Activated T-cell treated with anti-CD3 and anti-CD28 coated beads for 24 hours (primary cell): ENCODE results near the gene TNIP3.

Source experiments
- DNase-seq: peaks from one replicate; pipeline ENCODE4 v3.0.0-alpha.2; 2020; ENCODE audit warnings: low read depth

TNIP3 gene

DNA sequence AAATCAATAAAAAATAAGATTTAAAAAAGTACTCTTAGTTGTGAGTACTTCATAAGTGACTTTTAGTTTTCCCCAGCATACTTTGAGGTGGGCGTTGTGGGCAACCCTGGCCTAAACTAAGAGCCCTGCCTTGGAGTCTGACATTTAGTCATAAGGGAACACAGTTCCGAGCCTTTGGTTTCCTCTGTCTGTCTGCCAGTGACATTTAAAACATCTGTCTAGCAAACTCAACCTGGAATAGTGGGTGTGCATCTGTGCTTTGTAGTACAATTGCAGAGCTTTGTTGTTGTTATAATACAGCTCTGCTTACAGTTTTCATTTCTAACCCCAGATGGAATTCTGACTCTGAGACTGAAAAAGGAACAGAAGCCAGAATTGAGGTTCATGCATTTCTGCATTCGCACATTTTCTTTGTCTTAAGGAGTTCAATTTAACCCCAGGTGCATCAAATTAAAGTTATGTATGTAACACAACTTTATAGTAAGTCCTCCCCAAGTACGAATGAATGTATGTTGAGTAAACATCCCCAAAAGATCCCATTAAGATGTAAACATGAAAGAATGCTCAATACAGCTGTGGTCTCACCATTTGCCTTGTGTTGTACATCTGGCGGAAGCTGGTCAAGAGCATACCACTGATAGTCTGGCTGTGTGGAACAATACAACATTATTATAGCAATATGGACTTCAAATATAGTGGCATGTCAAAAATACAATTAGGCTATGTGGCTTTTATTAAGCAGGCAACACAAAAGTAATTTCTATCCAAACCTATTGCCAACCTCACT is 25.9 kb downstream of the TNIP3 start:
- peak; percentile 35 for DNase-seq

DNA sequence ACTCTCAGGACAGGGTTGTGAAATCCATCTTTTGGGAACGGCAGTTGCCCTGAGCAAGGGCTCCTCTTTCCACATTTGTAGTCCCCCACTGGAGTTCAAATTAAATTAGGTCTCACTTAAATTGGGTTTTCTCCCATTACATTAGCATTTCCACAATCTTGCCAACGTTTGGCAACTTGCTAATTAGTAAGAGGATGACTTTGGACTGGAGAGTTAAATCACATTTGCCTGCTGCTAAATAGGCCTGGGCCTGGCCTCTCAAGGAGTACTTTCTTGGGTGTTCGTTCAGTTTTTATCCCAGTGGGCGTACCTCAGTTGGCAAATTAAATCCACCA is 33.8 kb downstream of the TNIP3 start:
- no peak for DNase-seq

DNA sequence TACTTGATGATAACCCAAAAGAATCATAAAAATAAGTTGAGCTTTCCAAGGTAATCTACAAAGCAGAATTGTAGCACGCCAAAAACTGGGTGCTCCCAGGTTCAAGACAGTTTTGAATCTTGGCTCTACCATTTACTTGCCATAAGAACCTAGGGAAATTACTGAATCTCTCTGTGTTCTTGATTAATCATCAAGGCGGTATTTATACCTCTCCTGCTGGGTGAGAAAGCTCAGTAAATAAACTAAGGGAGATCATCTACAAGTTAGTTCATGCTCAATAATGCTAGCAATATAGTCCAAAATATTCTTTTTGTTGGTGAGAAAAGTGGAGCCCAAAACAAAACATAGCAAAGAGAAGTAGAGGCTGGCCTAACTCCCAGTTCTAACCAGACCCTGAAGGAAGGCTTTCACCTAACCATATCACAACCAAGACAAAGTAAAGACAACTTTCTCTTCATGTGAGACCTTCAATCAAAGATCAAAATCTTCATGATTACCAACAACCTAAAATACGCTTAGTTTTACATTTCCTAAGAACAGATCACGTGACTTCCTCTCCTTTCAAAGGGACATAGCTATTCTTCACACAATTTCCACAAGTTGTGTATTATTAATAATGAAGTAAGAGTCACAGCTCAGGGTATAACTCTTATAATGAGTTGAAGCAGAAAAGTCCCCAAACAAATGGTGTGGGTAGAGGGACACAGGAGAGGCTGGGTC is 34.4 kb downstream of the TNIP3 start:
- DNase-seq = no peak

DNA sequence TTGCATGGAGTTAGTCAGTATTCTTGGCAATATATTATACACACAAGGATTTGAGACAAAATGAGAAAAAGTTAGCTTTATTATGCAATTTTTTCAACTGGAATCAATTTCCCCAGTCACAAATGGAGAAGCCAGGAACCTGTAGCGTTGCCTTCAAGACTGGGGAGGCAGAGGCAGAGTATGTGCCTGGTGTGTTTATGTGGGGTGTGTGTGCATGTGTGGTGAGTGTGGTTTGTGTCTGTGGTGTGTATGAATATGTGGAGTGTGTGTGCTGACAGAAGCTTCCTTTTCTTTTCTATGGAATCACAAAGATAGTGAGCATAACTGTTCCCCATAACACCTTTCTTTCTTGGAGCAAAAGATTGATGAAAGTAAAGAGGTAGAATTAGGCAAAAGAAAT is 37.0 kb downstream of the TNIP3 start:
- no peak for DNase-seq

DNA sequence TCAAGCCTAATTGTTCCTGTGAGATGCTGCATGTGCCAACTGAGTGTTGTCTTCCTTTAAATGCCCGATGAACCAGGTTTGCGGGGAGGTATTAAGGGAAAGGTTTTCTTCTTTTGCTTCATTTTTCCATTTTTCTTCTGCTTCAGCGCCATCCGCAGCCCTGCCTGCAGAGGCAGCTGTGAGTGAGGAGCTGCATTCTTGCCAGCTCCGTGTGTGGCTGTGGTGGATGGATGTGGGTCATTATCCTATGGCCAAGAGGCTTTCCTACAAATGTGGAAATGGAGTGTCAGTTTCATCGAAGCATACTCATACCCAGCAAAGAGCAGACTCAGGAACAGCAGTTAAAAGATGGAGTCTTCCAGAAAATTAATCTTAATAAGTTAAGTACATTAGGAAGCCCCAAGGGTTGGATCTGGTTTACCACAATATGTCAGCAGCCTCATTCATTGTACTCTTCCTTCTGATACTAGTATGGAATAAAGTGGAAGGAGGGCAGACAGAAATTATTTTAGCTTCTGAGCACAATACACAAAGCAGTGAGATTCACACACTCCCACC is 37.6 kb downstream of the TNIP3 start:
- DNase-seq = no peak

DNA sequence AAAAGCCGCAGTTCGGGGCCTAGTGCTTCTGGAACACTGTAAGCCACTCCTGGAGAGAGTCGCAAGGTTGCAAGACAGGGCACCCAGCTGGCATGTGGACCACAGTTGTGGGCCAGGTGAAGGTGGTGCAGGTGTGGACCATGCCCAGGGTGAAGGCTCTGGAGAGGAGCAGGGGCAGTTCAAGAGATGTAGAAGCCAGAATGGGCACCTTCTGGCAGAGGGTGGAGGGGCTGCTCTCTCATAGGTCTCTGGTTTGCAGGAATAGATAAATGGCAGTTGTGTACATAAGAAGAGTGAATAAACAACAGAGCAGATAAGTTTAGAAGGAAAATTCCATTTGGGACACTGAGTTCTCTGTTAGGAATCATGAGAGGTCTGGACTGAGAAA is 38.6 kb downstream of the TNIP3 start:
- DNase-seq = no peak

DNA sequence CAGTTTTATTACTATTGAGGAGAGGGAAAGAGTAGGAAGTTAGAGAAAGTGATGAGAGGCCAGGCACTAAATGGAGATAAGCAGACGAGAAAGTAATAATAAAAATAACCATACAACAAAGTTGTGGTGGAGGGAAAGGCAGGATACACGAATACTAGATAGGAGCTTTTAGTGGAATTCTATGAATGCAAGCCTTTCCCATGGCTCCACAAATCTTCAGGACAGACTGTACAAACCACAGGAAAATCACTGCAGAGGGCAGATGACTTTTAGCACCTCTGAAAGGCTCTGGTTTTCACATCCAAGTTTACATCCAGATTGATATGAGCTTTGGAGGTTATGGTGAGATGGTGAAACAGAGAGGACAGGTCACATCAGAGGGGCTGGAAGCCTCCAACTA is 41.5 kb downstream of the TNIP3 start:
- no peak for DNase-seq

DNA sequence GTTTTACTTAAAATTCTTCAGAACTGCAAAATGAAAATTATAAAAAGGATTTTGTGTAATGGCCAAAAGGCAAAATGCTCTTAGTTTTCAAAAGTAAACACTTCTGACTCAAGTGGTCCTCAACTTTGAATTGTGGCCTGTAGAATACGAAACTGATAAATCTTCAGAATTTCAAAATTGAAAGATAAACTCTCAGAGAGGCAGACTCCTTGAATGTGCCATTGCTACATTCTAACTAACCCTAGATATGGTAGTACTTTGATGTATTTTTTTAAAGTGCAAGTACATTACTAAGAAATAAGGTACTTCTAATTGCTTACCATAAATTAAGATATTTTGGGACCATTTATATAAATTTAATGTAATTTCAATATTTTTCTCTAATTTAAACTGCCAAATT is 44.4 kb downstream of the TNIP3 start:
- DNase-seq = no peak

DNA sequence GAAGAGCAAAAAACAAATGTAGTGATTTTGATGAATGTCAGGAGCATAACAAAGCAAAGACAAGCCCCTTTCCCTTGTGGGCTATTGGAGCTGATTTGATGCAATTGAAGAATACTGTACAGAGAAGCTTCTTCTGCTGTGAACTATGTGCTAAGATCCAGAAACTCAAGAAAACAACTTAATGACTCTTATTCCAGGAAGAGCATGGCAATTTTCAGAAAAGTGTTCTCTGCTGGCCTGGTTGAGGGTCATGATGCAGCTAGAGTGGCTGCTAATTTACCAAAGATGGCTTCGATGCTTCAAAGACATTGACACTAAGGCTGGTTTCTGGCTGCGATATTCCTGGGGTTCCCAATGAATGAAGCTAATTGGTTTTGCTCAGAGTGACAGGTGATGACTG is 45.8 kb downstream of the TNIP3 start:
- no peak for DNase-seq

DNA sequence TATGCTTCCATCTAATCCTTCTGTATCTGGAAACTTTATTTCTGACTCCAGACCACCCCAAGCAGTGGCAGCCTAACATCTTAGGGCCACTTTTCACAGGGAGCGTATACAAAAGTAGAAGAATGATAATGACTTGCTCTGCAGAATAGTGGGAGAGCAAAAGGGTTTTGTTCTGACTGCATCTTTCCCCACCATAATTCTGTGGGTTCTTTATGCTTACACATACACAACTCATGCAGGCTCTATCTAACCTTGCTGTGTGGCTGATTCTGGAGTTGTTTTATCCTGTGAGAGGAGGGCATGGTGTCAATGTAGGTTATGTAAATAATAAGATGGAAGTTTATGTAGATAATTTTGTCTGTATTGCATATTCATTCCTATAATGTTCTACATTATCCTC is 49.4 kb downstream of the TNIP3 start:
- DNase-seq = no peak

DNA sequence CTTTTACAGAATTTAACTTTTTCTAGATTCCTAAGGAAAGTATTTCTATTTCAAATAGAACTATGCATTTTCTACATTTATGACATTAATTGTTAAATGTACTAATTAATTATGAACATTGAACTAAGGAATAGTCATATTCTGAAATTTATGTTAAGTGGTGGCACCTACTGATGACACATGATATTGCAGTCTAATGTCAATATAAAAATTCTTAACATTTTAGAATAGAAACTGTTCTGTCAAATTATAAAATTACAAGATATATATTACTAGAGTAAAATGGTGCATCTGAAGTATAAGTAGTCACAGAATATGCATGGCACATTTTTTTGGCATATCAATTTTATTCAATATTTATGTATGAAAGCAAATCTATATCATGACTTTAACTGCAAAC is 51.6 kb downstream of the TNIP3 start:
- DNase-seq = no peak

DNA sequence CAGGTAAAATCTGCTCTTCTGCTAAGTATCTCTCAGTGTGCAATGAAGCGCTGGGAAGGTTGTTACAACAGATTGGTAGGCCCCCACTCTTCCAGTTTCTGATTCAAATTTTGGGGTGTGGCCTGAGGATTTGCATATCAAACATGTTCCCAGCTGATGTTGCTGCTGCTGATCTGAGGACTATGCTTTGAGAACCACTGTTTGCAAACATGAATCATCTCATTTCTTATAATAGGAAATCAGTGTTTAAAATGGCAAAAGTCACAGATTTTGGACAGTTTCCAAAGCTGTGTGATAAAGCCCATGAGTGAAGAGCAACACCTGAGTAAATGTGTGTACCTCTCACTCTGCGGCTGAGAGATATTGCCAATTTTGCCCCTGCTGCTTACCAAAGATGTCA is 55.6 kb downstream of the TNIP3 start:
- DNase-seq = no peak

DNA sequence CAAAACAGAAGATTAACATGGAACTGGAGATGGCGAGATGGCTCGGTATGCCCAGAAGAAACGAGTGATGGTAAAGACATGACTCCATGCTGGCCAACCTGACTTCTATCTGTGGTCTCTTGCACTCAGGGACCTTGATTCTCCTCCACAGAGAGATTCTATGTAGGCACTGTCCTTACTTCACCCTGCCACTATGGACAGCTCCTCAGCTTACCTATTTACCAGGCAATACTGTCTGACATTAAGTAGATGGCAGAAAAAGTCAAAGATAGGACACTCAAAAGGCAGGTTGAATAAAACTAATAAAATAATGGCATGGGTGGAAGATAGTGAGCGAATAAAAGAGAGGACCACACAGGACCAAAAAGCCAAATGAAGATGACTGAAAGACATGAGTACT is 56.6 kb downstream of the TNIP3 start:
- DNase-seq = no peak

DNA sequence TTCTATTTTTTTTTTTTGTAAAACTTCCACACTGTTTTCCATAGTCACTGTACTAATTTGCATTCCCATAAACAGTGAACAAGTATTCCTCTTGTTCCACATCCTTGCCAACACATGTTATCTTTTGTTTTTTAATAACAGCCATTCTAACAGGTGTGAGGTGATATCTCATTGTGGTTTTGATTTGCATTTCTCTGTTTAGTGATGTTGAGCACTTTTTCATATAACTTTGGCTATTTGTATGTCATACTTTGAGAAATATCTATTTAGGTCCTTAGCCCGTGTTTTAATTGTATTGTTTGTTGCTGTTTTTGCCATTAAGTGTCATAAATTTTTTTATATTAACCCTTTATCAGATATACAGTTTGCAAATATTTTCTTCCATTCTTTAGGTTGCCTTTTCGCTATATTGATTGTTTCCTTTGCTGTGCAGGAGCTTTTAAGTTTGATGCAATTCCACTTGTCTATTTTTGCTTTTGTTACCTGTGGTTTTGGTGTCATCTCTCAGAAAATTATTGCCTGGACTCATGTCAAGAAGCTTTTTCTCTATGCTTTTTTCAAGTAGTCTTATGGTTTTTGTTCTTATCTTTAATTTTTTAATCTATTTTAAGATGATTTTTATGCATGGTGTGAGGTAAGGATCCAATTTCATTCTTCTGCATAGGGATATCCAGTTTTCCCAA is 63.9 kb downstream of the TNIP3 start:
- DNase-seq = no peak

DNA sequence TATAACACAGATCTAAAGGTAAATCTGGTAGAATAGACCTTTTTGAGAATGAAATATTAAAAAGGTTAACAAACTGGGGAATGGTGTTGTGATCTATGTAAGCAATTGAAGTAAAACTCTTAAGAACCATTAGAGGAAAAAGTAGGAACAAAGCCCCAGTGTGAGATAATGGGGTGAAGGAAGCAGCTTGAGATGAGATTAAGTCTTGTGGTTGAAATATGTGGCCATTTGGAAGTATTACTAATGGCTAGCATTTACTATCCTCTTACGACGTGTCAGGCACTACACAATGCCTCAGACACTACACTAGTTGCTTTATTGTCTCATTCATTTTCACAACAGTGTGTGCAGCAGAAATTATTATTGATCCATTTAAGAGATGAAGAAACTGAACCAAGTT is 65.9 kb downstream of the TNIP3 start:
- DNase-seq = no peak

DNA sequence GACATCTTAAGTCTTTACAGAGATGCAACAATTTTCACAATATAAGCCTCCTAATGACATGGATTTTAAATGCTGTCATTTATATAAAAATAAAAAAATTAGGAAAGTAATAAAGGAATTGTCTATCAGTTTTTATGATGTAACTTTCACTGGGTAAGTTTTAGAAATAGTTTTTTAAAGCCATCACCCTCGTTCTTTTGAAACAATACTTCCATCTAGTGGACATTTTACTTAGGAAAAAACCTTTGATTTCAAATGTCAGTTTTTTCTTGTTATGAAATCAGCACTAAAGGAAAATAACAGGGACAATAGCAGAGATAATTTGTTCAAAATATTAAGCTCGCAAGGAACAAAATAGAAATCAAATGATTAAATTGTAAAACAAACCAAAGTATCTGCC is 67.5 kb downstream of the TNIP3 start:
- no peak for DNase-seq

DNA sequence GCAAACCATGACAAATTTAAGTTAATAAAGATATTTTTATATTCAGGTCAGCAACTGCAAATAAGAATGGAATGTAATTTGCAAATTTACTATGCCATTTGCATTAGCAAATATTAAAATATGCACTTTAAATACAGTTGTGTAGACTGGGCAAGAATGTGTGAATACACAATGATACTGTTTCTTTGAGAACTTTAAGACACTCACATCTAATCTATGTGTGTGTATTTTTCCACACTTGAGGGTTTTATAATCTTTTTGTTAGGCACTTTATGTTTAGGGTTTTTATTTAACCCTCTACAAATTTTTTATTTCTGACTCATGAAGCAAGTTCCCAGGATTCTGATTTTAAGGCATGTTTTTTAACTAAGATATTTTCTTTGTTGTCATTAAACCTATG is 67.9 kb downstream of the TNIP3 start:
- no peak for DNase-seq

DNA sequence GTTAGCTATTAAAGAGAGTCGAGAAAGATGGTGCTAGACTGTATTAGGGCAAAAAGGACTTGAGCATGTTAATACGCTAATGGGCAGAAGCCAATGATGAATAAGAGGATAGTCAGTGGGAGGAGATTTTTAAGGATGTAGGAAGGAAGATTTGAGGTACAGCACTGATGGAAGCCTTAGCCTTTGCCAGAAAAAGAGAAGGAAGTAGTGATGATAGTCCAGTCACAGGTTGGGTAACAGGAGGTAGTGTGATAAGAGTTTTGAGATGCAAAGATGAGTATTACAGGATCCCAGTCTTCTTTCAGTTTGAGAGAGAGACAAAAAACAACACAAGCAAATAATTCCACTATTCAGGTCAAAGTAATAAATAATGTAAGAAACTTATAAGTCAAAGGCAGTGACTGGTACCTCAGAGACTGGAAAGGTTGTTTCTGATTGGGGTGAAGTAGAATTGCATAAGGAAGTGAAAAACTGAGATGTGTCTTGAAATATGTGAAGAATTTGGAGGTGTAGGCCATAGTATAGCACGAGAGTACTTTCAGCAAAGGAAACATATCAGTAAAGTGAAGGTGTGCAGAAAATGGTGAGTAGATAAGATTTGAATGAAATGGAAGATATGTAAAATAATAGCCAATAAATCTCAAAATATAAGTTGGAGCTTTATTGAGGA is 69.7 kb downstream of the TNIP3 start:
- no peak for DNase-seq

DNA sequence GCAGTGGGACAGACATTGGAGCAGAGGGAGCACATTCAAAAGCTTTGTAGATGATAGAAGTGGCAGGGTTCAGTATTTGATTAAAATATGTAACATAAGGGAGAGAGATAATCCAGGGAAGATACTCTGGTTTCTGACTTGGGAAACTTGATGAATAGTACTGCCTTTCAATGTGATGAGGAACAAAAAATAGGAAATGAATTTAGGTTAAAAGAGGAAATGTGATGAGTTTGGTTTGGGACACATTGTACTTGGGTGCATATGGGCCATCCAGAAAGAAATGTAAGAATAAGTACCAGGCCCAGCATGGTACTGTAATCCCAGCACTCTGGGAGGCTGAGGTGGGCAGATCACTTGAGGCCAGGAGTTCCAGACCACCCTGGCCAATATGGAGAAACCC is 70.9 kb downstream of the TNIP3 start:
- no peak for DNase-seq

DNA sequence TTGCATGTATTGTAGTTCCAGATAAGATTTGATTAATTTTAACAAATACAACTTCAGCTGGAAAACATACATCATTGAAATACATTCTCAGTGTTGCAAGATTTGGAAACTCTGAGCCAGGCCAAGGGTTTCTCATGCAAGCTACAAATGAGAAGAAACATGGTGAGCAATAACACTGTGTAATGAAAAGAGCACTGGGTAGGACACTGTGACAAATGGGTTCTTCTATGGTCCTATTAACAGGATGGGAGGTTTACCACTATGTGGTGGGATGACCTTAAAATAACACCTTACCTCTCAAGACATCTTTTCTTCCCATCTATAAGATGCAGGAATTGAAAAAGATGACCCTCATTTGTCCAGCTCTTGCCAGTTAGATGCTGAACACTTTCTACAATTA is 72.2 kb downstream of the TNIP3 start:
- DNase-seq = no peak

DNA sequence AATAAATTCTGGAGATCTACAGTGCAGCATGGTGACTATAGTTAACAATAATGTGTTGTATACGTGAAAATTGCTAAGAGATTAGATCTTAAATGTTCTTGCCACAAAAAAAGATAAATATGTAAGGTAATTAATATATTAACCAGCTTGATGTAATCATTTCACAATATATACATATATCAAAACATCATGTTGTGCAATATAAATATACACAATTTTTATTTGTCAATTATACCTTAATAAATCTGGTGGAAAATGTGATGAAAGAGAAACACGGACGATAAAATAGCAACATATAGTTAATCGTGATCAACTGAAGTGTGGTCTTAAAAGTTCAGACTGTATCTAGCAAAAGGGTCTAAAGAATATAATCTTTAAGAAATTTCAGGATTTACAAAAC is 75.3 kb downstream of the TNIP3 start:
- no peak for DNase-seq
